ENCODE results near the gene EDIL3.

The EDIL3 gene

GRCh38 chr5:84259283-84260045 is 125.2 kb downstream of the EDIL3 start:
- DNase-seq (ENCODE audit: low read depth in 3 of 3), result no peak

DNA sequence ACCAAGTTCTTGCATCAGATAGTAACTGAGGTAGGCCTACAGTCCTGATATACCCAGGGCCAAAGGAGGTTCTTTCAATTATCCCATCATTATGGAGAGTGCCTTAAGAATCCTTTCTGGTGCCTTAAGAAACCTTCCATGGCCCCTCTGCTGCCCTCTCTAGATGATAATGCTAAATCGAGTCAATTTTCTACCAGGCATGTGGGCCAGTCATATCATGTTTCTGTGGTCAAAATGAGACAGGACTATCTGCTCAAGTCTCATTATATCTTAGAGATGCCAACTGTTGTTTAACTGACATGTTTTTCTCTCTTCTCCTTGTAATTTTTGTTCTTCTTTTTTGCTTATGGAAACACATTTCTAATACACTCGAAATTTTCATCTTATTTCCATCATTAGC is 127.6 kb downstream of the EDIL3 start:
- no peak for DNase-seq (ENCODE audit: low read depth in 3 of 3)

DNA sequence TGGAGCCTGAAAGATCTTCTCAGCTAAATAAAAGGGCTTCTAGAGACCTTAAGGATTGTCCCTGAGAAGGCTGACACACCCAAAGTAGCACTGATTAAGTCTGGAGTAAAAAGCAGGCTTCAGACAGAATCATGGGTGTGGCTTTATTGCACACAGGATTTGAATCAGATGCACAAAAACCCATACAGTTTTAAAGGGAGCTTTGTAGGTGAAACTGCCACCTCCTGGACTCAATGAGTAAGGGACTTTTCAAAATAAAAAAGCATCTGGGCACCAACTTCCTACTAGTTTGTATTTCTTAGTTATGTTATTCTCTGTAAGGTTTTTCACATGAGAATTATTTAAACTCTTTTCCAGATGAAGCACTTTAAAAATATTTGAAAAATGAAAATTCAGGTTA is 129.4 kb downstream of the EDIL3 start:
- DNase-seq (ENCODE audit: low read depth in 3 of 3), result no peak

- DNase-seq (ENCODE audit: low read depth in 3 of 3), result no peak
Observed at GRCh38 chr5:84253946-84254345, 130.7 kb downstream of the EDIL3 start.

GRCh38 chr5:84251503-84251902 is 133.2 kb downstream of the EDIL3 start:
- no peak for DNase-seq (ENCODE audit: low read depth in 3 of 3)

- no peak for DNase-seq (ENCODE audit: low read depth in 3 of 3)
Observed at GRCh38 chr5:84249918-84250630, 134.6 kb downstream of the EDIL3 start.

- DNase-seq (ENCODE audit: low read depth in 3 of 3), result no peak
Observed at GRCh38 chr5:84248013-84248412, 136.7 kb downstream of the EDIL3 start.

DNA sequence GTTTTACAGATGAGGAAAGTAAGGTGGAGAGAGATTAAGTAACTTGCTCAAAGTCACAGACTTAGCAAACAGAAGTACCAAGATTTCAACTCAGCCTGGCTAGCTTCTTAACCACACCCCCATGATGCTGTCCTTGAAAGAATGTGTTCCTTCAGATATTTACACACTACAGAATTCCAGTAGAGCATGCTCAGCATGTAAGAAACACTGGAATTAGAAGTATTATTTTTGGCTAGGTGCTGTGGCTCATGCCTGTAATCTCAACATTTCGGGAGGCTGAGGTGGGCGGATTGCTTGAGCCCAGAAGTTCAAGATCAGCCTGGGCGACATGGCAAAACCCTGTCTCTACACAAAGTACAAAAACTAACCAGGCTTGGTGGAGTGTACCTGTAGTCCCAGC is 142.4 kb downstream of the EDIL3 start:
- no peak for DNase-seq (ENCODE audit: low read depth in 3 of 3)

DNA sequence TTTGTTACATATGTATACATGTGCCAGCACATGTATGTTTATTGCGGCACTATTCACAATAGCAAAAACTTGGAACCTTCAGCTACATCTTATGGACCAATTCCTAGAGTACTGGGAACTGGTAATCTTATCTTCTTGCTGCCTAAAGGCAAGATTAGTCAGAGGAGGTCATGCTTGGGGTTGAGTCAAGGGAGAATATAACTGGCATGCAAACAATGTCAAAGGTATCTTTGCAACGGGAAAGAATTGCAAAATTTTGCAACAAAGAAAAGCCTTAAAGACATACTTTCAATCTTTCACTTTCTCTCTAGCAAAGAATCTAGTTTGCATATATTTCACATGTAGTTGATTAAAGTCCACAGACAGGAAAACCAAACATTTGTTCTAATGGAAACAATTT is 145.2 kb downstream of the EDIL3 start:
- no peak for DNase-seq (ENCODE audit: low read depth in 3 of 3)

GRCh38 chr5:84237126-84237525 is 147.6 kb downstream of the EDIL3 start:
- DNase-seq (ENCODE audit: low read depth in 3 of 3), result no peak

GRCh38 chr5:84231433-84231832 is 153.2 kb downstream of the EDIL3 start:
- no peak for DNase-seq (ENCODE audit: low read depth in 3 of 3)

GRCh38 chr5:84229045-84229444 is 155.6 kb downstream of the EDIL3 start:
- no peak for DNase-seq (ENCODE audit: low read depth in 3 of 3)

- no peak for DNase-seq (ENCODE audit: low read depth in 3 of 3)
Observed at GRCh38 chr5:84228266-84228665, 156.4 kb downstream of the EDIL3 start.

DNA sequence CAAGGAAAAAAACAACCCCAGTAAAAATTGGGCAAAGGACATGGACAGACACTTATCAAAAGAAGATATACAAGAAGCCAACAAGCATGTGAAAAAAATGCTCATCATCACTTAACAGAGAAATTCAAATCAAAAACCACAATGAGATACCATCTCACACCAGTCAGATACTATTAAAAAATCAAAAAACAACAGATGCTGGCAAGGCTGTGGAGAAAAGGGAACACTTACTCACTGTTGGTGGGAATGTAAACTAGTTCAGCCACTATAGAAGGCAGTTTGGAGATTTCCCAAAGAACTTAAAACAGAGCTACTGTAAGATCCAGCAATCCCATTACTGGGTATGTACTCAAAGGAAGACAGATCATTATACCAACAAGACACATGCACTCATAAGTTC is 157.4 kb downstream of the EDIL3 start:
- DNase-seq (ENCODE audit: low read depth in 3 of 3), result no peak

GRCh38 chr5:84218546-84218945 is 166.1 kb downstream of the EDIL3 start:
- DNase-seq (ENCODE audit: low read depth in 3 of 3), result no peak

GRCh38 chr5:84215521-84215920 is 169.2 kb downstream of the EDIL3 start:
- no peak for DNase-seq (ENCODE audit: low read depth in 3 of 3)

DNA sequence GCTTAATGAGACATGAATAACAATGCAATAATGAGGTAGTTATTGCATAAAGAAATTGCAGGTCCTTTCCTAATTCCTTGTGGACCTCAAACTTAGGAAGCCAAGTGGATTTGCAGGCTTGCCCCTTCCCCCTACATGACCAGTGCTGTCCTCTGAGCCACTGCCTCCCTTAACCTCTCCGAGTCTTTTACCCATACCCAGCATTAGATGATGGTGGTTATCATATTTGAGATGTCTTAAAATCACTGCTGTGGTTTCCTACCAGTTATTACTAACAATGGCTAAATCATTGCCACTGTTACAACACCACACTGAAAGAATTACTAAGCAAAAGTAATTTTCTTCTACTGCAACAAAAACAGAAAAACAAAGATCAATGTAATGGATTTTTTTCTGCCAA is 170.8 kb downstream of the EDIL3 start:
- no peak for DNase-seq (ENCODE audit: low read depth in 3 of 3)

DNA sequence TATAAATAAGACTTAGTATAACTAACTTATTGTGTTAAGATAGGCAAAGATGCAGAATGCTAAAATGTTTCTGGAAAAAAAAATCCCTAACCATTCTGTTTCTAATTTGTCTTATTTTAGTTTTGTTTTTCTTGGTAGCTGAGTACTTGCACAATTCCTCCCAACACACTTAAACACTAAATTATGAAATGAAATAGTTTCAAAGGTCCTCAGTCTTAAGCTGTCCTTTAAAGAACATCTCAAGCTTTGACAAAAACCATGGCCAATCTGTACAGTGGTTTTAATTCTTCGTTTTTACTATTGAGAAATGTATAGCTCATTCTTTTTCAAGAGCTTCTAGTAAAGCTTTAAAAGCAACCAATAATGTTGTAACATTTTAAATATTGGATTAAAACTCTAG is 171.5 kb downstream of the EDIL3 start:
- DNase-seq (ENCODE audit: low read depth in 3 of 3), result no peak

DNA sequence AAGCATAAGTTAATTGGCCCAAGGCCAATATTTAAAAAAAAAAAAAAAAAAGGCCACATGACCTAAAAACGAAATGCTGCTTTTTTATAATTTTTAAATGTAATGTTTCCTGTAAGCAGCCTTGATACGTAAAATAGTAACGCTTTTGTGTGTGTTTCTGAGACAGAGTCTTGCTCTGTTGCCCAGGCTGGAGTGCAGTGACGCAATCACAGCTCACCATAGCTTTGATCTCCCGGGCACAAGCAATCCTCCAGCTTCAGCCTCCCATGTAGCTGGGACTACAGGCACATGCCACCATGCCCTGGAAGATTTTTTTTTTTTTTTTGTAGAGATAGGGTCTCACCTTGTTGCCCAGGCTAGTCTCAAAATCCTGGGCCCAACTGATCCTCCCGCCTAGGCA is 179.9 kb downstream of the EDIL3 start:
- DNase-seq (ENCODE audit: low read depth in 3 of 3), result no peak

DNA sequence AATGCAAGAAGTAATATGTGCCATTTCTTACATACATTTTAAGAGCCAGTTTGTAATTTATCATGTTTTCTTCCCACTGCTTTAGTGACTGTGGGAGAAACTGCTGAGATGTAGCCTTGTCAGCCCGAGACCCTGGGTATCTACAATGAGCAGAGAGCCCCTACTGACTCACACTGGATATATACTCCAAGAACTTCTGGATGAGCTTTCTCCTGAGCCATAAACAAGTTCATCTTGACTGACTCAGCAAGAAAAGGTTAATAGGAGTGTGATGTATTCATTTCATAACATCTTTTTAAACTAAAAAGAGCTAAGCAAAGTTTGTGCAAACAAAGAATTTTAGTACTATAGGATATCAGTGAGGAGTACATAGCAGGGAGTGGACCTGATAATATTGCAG is 182.5 kb downstream of the EDIL3 start:
- no peak for DNase-seq (ENCODE audit: low read depth in 3 of 3)

DNA sequence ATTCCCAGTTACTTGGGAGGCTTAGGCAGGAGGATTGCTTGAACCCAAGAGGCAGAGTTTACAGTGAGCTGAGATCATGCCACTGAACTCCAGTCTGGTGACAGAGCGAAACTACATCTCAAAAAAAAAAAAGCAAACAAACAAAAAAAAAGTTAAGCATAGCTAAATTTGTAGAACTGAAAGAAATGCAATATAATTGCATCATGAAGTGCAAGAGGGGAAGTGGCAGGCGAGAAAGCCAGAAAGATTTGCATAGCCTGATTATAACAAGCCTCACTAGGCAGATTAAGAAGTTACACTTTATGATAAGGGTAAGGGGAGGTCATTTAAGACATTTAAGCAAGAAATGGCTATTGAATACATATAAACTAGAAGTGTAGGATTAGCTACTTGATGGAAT is 187.1 kb downstream of the EDIL3 start:
- DNase-seq (ENCODE audit: low read depth in 3 of 3), result no peak

- DNase-seq (ENCODE audit: low read depth in 3 of 3), result no peak
Observed at GRCh38 chr5:84191281-84191680, 193.4 kb downstream of the EDIL3 start.

- no peak for DNase-seq (ENCODE audit: low read depth in 3 of 3)
Observed at GRCh38 chr5:84184857-84185256, 199.8 kb downstream of the EDIL3 start.

DNA sequence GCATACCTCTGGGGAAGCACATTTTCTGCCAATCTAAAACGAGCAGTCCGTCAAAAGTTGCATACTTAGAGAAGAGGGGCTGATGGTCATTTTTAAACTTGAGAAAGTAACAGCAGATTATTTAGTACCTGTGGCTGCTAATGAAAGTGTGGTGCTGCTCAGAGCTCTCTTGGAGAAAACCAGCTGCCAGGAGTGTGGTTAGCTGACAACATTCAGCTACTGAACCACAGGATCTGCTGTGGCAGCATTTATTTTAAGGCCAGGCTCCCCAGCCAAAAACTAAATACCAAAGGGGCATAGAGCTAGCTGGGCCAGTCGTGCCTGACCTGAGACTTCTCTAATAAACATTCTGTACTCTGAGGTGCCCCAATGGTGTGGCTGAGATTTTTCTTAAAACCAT is 203.6 kb downstream of the EDIL3 start:
- no peak for DNase-seq (ENCODE audit: low read depth in 3 of 3)
